ENCODE results near the gene EDN1.

EDN1 gene

DNA sequence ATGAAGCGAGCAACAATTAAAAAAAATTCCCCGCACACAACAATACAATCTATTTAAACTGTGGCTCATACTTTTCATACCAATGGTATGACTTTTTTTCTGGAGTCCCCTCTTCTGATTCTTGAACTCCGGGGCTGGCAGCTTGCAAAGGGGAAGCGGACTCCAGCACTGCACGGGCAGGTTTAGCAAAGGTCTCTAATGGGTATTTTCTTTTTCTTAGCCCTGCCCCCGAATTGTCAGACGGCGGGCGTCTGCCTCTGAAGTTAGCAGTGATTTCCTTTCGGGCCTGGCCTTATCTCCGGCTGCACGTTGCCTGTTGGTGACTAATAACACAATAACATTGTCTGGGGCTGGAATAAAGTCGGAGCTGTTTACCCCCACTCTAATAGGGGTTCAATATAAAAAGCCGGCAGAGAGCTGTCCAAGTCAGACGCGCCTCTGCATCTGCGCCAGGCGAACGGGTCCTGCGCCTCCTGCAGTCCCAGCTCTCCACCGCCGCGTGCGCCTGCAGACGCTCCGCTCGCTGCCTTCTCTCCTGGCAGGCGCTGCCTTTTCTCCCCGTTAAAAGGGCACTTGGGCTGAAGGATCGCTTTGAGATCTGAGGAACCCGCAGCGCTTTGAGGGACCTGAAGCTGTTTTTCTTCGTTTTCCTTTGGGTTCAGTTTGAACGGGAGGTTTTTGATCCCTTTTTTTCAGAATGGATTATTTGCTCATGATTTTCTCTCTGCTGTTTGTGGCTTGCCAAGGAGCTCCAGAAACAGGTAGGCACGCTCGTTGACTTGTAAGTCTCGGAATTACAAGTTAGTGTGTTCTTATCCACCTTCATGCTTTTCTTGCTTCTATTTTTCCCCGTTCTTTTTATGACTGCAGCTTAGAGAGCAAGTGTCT lies at the start of gene EDN1:
EDN1 (plus strand) TSS at position 429 of the 888 bp plus-strand sequence; CDS start at position 698, 269 bp downstream.
- peak; percentile 92 for DNase-seq

DNA sequence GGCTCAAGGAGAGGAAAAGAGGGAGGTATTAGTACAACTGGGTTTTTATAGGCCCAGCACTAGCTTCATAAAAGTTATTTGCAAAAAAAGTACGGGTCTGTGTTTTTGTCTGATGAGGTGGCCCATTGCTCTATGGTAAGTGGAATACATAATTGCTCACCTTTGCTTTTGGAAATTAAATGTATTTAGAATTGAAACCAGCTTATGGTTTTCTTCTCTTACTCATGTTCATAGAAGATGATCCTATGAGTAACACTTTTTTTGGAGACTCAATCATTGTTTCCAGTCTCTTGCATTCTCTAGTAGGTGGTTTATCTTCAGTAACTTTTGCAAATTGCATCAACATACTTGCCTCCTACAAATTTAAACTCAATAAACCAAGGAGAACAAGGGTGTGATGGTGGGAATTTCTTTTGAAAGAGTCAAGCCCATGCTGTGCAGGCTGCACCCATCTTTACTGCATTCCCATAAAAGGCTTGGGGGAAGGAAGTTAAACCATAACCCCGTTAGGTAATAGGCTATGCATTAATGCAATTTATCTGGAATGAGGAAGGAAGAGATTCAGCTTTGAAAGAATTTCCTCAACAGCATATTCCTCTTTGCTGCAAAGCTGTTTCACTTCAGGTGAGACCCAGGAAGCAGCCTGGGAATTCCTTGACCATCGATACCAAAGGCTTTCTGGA lies 48.5 kb upstream of the EDN1 start:
- DNase-seq, result peak; percentile 8

DNA sequence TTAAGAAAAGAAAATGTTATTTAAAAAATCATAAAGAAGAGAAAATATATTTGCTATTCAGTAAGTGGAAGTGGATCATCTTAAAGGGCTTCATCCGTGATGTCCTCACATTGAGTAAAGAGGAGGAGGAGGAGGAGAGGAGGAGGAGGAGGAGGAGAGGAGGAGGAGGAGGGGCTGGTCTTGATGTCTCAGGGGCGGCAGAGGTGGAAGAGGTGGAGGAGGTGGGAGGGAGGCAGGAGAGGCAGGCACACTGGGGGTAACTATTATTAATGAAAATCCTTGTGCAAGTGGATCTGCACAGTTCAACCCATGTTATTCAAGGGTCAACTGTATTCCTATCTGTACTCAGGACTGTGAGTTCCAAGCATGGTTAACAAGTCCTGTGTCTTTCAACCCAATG lies 47.0 kb upstream of the EDN1 start:
- no peak for DNase-seq

DNA sequence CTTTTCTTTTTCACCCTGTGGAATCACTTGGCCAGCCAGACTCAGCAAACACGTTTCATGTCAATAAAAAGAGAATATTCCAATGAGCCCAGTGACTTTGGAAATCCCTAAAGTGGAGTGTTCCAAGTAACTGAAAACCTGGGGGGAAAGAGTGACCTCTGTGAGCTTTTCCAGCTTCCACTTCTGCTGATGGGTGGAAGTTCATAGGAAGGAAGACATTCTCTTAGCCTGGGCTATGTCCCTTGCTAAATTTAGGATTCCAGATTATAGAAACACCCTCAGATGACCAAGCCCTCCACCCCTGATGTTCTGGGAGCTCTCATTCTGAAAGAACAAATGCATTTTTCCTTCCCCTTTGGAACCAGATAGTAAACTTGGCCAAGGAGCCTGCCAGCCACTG lies 44.8 kb upstream of the EDN1 start:
- no peak for DNase-seq

DNA sequence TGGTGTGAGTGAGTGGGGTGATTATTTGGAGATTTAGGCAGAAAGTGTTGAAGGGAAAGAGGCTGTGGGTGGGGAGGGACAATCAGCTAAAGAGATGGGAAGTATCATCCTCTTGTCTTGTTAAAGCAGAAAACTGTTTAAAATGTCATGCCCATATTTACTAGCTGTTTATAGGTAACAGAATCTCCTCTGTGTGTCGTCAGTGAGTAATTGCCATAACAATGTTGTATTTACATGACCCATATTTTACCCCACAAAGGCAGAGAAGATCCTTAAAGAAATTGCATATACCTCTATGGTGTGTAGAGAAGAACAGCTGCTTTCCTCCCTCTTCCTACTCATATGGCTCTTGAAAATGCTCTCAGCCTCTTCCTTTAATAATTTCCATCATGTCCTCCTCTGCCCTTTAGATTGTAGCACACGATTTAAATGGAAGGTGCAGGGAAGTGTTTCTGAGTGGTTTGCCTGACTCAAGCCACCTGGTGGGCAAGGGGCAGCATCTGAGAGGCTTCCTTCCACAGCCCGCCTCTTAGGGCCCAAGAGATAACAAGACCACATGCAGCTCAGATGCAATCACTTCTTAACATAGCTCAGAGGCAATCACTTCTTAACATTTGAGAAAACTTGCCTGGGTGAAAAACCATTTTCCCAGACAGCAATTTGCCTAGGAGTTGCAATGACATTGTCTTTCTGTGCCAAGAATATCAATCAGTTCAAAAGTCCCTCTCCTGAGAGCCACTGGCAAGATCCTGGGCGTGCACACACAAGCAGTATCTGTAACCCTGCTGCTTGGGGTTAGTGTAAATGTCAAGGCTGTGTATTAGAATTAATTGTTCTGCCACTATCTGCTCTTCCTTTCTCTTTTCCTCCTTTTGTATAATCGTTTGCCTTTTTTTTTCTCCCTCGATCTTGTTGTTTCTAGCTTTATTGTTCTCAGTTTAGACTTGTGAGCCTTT lies 44.1 kb upstream of the EDN1 start:
- peak; percentile 16 for DNase-seq

DNA sequence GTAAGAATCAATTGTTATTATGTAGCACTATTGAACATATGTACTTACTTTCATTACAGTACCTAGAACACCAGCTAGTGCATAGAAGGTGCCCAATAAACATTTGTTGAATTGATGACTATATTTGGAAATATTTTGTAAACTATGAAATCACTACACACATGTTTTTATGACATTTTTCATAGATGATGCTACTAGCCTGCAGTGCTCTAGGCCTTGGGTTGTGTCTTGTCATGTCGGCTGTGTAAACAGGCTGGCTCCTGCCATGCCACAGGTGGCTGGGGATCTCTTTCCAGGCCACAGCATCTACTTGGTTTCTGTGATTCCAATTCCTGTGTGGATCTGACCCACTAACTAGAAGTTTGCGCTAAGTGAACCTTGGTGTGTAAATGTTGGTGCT lies 43.3 kb upstream of the EDN1 start:
- DNase-seq, result no peak

DNA sequence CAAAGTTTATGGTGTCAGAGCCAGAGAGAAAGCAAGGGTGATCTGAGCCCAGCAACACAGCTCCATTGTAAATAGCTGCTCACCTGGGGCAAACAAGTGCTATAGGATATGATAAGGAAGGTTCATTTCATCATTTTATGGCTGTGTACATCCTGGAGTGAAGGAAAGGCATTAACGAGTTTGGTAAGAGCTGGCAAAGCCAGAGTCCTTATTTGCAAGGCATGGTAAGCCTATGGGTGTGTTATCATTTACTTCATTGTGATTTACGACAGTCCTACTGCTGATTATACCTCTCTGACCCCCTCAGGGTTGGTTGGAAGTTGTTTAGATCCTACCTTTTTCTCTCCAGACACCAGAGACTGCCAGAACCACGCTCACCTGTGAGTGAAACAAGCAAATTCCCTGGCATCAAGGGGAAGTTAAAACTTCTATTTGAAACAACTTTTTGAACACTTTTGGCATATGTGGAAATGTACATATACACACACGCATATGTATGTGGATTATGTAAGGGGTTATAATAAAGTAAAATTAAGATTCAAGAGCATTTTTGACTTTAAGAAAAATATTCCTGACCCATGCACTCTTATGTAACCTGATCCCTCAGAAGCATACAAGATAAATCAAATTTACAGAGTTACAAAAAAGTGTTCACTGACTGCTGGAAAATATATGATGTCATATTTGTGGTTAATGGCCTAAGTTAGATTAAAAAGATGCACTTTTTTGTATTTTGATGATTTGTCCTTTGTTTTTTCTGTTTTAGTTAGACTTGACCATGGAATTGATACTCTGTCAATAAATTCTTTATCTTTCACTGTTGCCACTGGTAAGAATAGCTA lies 40.4 kb upstream of the EDN1 start:
- peak; percentile 11 for DNase-seq

DNA sequence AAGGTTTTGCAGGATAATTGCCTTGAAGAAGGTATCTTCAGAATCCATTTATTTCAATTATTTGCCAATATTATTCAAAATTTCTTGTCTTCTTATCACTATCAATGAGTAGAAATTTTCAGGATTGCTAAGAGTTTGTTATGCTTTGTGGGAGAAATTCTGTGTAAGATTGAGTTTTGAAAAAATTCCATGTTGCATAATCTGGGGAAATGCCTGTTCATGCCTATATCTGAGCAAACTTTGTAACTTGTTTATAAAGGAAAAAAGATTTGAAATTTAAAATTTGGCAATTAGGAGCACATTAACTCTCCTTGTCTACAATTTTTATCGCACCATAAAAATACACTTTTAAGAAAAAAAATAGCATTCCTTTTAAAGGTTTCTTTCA lies 39.8 kb upstream of the EDN1 start:
- DNase-seq, result no peak

DNA sequence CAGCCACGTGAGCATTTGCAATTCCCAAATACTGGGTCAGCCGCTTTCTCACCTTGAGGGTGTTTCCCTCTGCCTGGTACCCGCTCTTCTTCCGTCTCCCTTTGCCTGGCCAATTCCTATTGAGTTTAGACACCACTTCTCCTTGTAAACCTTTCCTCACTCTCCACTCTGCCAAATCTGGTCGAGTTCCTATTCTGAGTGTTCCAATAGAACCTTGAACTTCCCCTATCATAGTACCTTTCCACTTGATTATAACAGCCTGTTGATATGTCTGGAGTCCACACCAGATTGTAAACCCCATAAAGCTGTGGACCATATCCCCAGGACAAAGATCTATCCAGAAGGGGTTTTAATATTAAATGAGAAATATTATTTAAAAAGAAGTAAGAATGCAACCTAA lies 36.0 kb upstream of the EDN1 start:
- DNase-seq, result no peak

DNA sequence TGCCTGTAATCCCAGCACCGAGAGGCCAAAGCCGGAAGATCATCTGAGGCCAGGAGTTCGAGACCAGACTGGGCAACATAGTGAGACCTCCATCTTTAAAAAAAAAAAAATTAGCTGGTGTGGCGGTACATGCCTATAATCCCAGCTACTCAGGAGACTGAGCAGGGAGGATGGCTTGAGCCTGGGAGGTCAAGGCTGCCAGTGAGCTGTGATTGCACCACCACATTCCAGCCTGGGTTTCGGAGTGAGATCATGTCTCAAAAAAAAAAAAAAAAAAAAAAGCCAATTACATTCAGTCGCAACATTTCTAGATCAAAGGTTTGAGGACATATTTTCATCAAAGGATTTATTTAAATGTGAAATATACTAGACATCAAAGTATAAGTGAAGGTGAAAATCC lies 32.0 kb upstream of the EDN1 start:
- DNase-seq, result no peak

DNA sequence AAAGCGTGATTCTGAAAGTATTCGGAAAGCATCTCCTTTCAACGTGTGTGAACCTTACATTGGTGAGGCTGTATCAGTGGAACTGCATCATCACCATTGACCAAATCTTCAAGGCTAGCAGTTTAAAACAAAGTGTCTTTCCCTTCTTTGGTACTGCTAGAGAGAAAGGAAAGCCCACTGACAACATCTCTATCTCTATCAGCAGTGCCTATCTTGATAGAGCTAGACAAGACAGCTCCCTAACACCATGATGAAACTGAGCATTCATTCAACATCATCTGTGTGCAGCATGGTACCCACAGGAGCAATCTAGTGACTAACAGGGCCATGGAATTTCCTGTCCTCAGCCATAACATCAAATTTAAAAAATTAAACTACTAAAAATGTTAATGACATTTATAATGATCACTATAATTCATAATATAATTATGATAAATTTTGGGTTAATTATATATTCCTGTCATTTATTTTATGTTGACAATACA lies 31.5 kb upstream of the EDN1 start:
- DNase-seq, result peak; percentile 51

DNA sequence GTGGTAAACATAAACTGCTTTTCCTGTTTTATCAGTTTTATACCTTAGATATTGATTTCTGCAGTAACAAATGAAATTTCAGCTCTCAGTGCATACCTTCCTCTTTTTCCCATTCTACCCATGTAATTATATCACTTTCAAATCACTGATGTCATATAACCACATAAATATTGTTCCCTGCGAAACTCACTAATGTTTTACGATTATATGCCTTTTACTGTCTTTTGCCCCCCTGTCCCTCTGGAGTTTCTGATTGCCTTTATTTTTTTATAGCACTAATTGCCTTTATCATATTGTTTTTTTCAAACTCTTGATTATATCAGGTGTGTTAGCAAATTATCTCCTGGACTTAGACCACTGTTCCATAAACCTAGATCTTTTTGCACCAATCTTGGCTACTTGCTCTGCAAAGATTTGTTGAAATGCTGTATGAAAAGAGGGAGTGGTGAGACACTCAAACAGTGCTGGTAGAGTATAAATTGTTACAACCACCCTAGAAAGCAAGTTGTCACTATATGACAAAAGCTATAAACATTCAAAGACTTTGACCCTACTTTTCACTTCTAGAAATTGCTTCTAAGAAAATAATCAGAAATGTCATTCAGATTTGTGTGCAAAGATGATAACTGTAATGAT lies 29.6 kb upstream of the EDN1 start:
- DNase-seq, result no peak

DNA sequence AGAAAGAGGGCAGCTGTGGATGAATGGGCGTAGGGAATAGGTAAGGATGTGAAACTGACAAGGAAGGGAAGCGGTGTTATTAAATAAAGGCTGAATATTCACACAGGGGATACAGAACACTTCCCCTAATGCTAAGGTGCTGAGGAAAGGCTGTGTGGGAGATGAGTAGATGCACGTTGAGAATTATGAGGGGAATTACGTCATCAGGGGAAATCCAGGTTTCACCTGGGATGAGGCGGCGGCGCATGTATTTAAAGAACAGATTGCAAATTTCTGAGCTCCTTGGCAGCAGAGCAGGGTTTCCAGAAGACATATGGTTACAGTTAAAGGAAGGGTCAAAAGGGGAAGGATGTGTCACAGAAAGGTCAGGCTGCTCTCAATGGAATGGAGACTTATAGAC lies 28.7 kb upstream of the EDN1 start:
- DNase-seq, result no peak

DNA sequence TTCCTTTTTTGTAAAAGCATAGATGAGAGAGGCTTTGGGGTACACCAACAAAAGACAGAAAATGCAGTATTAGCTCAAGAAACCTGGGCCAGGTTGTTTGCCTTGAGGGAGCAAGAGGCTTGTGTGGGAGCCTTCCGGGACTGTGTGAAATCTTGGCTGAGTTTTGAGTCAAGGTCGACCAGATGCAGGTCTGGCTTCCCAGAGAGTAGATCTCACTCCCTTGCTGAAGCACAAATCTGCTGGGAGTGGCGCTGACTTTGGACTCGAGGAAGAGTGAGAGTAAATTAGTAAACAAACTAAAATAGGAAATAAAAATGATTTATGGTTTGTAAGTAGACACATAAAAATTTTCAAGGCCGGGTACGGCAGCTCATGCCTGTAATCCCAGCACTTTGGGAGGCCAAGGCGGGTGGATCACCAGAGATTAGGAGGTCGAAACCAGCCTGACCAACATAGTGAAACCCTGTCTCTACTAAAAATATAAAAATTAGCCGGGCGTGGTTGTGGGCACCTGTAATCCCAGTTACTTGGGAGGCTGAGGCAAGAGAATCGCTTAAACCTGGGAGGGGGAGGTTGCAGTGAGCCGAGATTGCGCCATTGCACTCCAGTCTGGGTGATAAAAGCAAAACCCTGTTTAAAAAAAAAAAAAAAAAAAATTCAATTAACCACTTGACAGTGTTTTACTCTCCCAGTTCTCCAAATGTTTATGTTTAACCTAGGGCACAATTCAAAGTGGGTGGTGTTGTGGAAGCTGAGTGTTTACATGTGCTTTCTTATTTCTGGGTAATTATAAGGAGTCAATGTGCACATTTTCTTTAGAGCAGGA lies 27.7 kb upstream of the EDN1 start:
- DNase-seq, result no peak

DNA sequence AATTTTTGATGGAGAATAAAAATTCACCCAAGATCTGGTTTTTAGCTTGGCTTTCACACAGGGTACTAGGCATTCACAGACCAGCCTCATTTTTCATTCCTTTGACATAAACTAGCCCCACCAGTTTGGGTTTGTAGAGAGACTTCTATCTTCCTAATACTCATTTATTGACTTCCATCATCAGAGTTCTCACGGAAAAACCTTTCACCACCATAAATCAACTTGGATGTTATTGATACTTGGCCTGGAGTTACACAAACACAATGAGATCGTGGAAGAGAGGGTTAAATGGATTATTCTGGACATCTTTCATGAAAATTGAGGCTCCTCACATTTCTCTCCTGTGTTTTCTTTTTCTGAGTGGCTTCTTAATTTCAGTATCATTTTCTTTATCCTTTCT lies 26.8 kb upstream of the EDN1 start:
- DNase-seq, result no peak

DNA sequence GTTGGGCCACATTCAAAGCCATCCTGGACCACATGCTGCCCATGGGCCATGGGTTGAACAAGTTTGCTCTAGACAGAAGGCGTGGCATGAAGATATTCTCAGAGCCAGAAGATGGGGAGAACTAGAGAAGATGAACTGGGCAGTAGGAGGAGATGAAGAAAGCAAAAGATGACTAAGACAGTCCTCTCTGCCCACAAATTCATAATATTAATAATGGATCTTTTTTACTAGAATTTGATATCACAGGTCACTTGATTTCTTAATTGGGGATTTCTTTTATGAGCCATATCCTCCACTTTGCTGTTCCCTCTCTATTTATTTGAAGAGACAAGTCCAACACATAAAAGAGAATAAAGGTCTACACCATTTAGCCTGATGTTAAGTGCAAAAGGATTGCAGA lies 25.5 kb upstream of the EDN1 start:
- no peak for DNase-seq

DNA sequence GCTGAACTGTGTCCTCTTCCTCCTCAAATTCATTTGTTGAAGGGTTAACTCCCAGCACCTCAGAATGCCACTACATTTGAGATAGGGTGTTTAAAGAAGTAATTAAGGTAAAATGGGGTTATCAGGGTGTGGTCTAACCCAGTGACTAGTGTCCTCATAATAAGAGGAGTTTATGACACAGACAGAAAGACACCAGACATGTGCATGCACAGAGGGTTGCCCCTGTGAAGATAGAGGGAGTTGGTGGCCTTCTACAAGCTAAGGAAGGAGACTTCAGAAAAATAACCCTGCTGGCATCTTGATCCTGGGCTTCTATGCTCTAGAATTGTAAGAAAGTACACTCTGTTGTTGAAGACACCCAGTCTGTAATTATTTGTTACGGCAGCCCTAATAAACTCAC lies 24.9 kb upstream of the EDN1 start:
- DNase-seq, result no peak

DNA sequence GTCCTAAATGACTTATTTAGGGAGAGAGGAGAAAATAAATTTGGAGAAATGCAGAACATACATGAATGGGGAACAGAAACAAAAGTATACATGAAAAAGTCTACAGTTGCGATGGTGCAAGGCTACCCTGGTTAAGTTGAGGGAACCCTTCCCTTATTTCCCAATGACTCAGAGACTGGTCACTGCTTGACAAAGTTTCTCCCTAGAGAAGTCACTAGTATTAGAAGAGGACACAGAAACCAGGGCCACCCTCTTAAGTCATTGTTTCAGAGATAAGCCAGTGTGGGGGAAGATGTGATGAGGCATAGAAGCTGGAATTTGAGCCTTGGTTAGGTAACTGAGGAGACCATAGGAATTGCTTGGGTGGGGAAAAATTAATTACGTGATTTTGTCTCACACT lies 24.4 kb upstream of the EDN1 start:
- peak; percentile 82 for DNase-seq

DNA sequence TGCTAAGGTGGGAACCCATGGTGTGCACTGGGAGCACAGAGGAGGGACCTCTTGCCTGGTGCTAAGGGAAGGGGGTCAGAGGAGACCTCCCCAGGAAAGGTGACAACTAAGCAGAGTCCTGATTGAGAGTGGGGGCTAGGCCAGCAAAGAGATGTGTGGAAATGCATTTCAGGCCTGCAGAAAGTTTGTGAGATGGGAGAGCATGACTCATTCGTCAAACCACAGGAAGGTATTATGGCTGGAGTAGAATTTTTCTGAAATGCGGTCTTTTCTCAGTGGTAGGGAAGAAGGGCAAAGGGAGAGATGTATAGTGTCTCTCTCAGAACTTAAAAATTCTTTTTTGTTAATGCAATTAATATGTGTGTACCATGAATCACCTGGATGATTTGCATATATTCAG lies 23.6 kb upstream of the EDN1 start:
- DNase-seq, result peak; percentile 92

DNA sequence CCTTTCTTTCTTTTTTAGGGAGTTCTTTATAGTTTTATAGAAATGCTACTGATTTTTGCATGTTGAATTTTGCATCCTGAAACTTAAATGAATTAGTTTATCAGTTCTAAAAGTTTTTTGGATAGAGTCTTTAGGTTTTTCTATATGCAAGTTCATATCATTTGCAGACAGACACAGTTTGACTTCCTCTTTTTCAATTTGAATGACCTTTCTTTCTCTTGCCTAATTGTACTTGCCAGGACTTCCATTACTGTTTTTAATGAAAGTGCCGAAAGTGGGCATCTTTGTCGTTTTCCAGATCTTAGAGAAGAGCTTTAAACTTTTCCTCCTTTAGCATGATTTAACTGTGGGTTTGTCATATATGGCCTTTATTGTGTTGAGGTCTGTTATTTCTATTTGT lies 21.1 kb upstream of the EDN1 start:
- no peak for DNase-seq

All from fibroblast of skin of right biceps (primary cell).